Neuronal stem cell (in vitro differentiated cells): Measurements from ENCODE around the gene EXOC3.

Experiments used
- DNase-seq: peaks from one replicate; pipeline ENCODE4 v3.0.0-alpha.2; 2013; ENCODE audit warnings: low spot score
- H2AFZ ChIP-seq: one replicate; pipeline ENCODE4 v1.6.1; 2013; ENCODE audit warnings: mild to moderate bottlenecking, low read length, inconsistent platforms
- H2AK5ac ChIP-seq: 2 replicates; pipeline ENCODE4 v1.6.1; 2013; ENCODE audit warnings: low read depth, mild to moderate bottlenecking, inconsistent platforms, low read length, moderate library complexity, mixed read lengths
- H2BK120ac ChIP-seq: 2 replicates; pipeline ENCODE4 v1.6.1; 2013; ENCODE audit warnings: low read depth, mild to moderate bottlenecking, inconsistent platforms, low read length, moderate library complexity, mixed read lengths
- H2BK12ac ChIP-seq: one replicate; pipeline ENCODE4 v1.6.1; 2013; ENCODE audit warnings: low read length, inconsistent platforms
- H2BK15ac ChIP-seq: 2 replicates; pipeline ENCODE4 v1.6.1; 2013; ENCODE audit warnings: mild to moderate bottlenecking, low read length, inconsistent platforms, mixed read lengths
- H2BK5ac ChIP-seq: one replicate; pipeline ENCODE4 v1.6.1; 2013; ENCODE audit warnings: inconsistent platforms, mild to moderate bottlenecking, low read length, moderate library complexity
- H3K14ac ChIP-seq: one replicate; pipeline ENCODE4 v1.6.1; 2013; ENCODE audit warnings: low read length, inconsistent platforms
- H3K18ac ChIP-seq: 2 replicates; pipeline ENCODE4 v1.6.1; 2013; ENCODE audit warnings: low read length, inconsistent platforms
- H3K23ac ChIP-seq: 2 replicates; pipeline ENCODE4 v1.6.1; 2013; ENCODE audit warnings: low read depth, mild to moderate bottlenecking, mixed read lengths, low read length, inconsistent platforms; ENCODE audit not compliant: poor library complexity
- H3K27ac ChIP-seq: replicated peaks from 3 replicates; pipeline ENCODE4 v1.5.1; 2013; ENCODE audit warnings: low read length, inconsistent platforms
- H3K27me3 ChIP-seq, 3 experiments: 2 replicates each; pipeline ENCODE4 v1.6.1; 2013; ENCODE audit warnings: low read length in 3 of 3, mild to moderate bottlenecking in 2 of 3, inconsistent platforms in 1 of 3, low read depth in 1 of 3, mixed read lengths in 1 of 3, moderate library complexity in 1 of 3; ENCODE audit not compliant: control insufficient read depth in 3 of 3, insufficient read depth in 3 of 3
- H3K36me3 ChIP-seq, 2 donors: replicated peaks in 1 of 2; 2 replicates each; pipeline ENCODE4 v1.6.1; 2013; ENCODE audit warnings: low read length in 2 of 2; ENCODE audit not compliant: control insufficient read depth in 2 of 2, insufficient read depth in 2 of 2
- H3K4ac ChIP-seq: 2 replicates; pipeline ENCODE4 v1.6.1; 2013; ENCODE audit warnings: inconsistent platforms, mild to moderate bottlenecking, low read length, moderate library complexity
- H3K4me1 ChIP-seq, 2 donors: 1 replicate in 1 of 2; 2 replicates in 1 of 2; pipeline ENCODE4 v1.6.1; 2013; ENCODE audit warnings: low read length in 2 of 2, low read depth in 1 of 2; ENCODE audit not compliant: control insufficient read depth in 2 of 2, insufficient read depth in 1 of 2
- H3K4me2 ChIP-seq: one replicate; pipeline ENCODE4 v1.6.1; 2013; ENCODE audit warnings: mild to moderate bottlenecking, low read length, inconsistent platforms; ENCODE audit not compliant: insufficient read depth, poor library complexity, severe bottlenecking
- H3K4me3 ChIP-seq, 2 donors: 2 replicates each; pipeline ENCODE4 v1.5.1; 2013; ENCODE audit warnings: low read length in 2 of 2, mild to moderate bottlenecking in 2 of 2, inconsistent platforms in 1 of 2, moderate library complexity in 1 of 2
- H3K79me1 ChIP-seq: one replicate; pipeline ENCODE4 v1.6.1; 2013; ENCODE audit warnings: low read depth, mild to moderate bottlenecking, inconsistent platforms, low read length, moderate library complexity
- H3K9ac ChIP-seq: one replicate; pipeline ENCODE4 v1.6.1; 2013; ENCODE audit warnings: mild to moderate bottlenecking, low read depth, low read length, inconsistent platforms; ENCODE audit not compliant: poor library complexity
- H3K9me3 ChIP-seq, 2 donors: replicated peaks in 1 of 2; 2 replicates each; pipeline versions ENCODE3 to v1.6.1; 2013; ENCODE audit warnings: low read length in 2 of 2, mild to moderate bottlenecking in 2 of 2, inconsistent platforms in 1 of 2, low read depth in 1 of 2, mixed read lengths in 1 of 2, moderate library complexity in 1 of 2; ENCODE audit not compliant: control insufficient read depth in 2 of 2, insufficient read depth in 1 of 2
- H4K8ac ChIP-seq: one replicate; pipeline ENCODE4 v1.6.1; 2013; ENCODE audit warnings: low read depth, mild to moderate bottlenecking, inconsistent platforms, low read length, moderate library complexity
- H4K91ac ChIP-seq: one replicate; pipeline ENCODE4 v1.6.1; 2013; ENCODE audit warnings: low read length, low read depth, mild to moderate bottlenecking, inconsistent platforms; ENCODE audit not compliant: poor library complexity
- WGBS, 2 donors: extraction: QIAGEN DNeasy Blood & Tissue Kit; methylation state at CpG; one replicate each; pipeline ENCODE4 v1.1.7; 2013; ENCODE audit warnings: missing lambda C conversion rate in 2 of 2, mixed read lengths in 1 of 2; ENCODE audit not compliant: insufficient read length in 2 of 2, insufficient replicate concordance in 1 of 2; ENCODE audit errors: extremely low coverage in 2 of 2; 5-methylcytosine and 5-hydroxymethylcytosine counted together

Gene EXOC3

GRCh38 chr5:398475-399295, 44.3 kb upstream of the EXOC3 start:
- H3K14ac ChIP-seq, result peak overlapping the region; percentile 67
- no peaks in the 10 kb centered on the region for H3K27me3 ChIP-seq
- no peaks in the 10 kb centered on the region for H3K36me3 ChIP-seq
- no peak overlapping the region for H2AFZ ChIP-seq
- peak overlapping the region; percentile 99 for H2BK120ac ChIP-seq
- peaks cover 1% of the 10 kb centered on the region for H3K79me1 ChIP-seq
- peak overlapping the region; percentile 100 for H2BK12ac ChIP-seq
- peak overlapping the region; percentile 81 for H3K23ac ChIP-seq
- no peak overlapping the region for H3K4me2 ChIP-seq
- H3K27ac ChIP-seq, result no peak overlapping the region
- H3K4me3 ChIP-seq, result no peak overlapping the region
- no CpG with 5 or more reads among the region's 35 CpGs for WGBS, 2 donors
- H3K18ac ChIP-seq, result peak overlapping the region; percentile 98
- peak overlapping the region; percentile 21 for H3K9ac ChIP-seq
- peak overlapping the region; percentile 98 for H2AK5ac ChIP-seq
- H2BK5ac ChIP-seq, result peak overlapping the region; percentile 95
- H2BK15ac ChIP-seq, result peak overlapping the region; percentile 82
- peak overlapping the region; percentile 98 for H4K91ac ChIP-seq
- no peak for DNase-seq
- peaks cover 22 to 35% of the 10 kb centered on the region in 2 donors for H3K4me1 ChIP-seq
- no peak overlapping the region for H3K4ac ChIP-seq
- H4K8ac ChIP-seq, result no peak overlapping the region
- no peaks in the 10 kb centered on the region for H3K9me3 ChIP-seq

DNA sequence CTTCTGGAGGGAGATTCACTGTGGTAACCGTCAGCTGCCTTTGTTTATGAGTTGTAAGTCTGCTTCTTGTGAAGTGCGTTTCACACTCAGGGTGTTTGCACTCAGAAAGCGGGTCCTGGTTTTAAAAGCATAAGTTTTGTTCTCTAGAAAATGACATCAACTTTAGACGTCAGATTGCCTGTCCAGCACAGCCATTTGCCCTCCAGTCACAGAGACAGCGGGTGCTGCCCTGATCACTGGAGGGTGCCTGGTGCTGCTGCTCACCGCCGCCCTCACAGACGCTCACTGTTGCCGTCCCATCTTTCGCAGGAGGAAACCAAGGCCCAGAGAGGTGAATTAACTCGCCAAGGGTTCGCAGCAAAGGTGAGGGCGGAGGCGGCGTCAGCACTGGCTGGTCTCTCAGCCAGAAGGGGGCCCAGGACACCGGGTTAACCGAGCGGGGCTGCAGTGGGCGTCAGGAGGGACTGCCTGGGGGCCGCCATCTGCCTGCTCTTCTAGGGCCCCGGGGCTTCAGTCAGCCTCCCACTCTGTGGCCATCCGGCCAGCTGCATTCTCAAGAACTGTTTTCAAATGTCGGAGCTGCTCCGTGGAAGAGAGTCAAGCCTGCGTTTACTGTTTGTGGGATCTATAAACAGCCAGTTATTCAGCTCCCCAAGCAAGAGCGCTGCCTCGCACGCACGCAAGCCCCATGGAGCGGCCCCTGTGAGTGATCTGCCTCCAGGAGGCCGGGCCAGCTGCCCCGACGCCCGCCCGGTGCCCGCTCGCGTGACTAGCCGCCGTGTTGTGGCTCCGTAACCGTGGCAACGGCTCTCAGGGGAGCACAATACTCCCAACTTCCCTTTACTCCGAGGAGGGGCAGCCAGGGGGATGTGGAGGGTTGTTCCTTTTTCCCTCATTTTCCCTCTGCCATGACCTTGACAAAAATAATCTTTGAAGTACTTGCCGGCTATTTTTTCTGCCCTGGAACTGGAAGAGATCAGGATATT, 43.4 kb upstream of the EXOC3 start:
- peak overlapping the region; percentile 57 for H3K9ac ChIP-seq
- no peaks in the 10 kb centered on the region for H3K9me3 ChIP-seq
- H2BK15ac ChIP-seq, result peak overlapping the region; percentile 82
- peak overlapping the region; percentile 84 for H4K8ac ChIP-seq
- peak overlapping the region; percentile 98 for H2AK5ac ChIP-seq
- peak overlapping the region; percentile 98 for H4K91ac ChIP-seq
- H3K27me3 ChIP-seq, result no peaks in the 10 kb centered on the region
- no peaks in the 10 kb centered on the region for H3K36me3 ChIP-seq
- peaks cover 16 to 27% of the 10 kb centered on the region in 2 donors for H3K4me1 ChIP-seq
- peak overlapping the region; percentile 100 for H2BK12ac ChIP-seq
- peak overlapping the region; percentile 98 for H3K18ac ChIP-seq
- H2BK5ac ChIP-seq, result peak overlapping the region; percentile 35
- H2AFZ ChIP-seq, result peak overlapping the region; percentile 78
- H3K4me2 ChIP-seq, result no peak overlapping the region
- no peak overlapping the region for H3K4me3 ChIP-seq
- no peak overlapping the region for H3K23ac ChIP-seq
- H3K14ac ChIP-seq, result peak overlapping the region; percentile 47
- peak; percentile 80 for DNase-seq
- no peak overlapping the region for H3K27ac ChIP-seq
- peak overlapping the region; percentile 77 for H2BK120ac ChIP-seq
- no CpG with 5 or more reads among the region's 45 CpGs for WGBS, 2 donors
- no peak overlapping the region for H3K4ac ChIP-seq
- peaks cover under 1% of the 10 kb centered on the region for H3K79me1 ChIP-seq

GRCh38 chr5:400282-401145, 42.5 kb upstream of the EXOC3 start:
- H2BK15ac ChIP-seq, result peak overlapping the region; percentile 41
- no peak overlapping the region for H3K4me3 ChIP-seq
- H3K27me3 ChIP-seq, result no peaks in the 10 kb centered on the region
- H3K4ac ChIP-seq, result no peak overlapping the region
- peak overlapping the region; percentile 92 for H3K18ac ChIP-seq
- no peak for DNase-seq
- no peak overlapping the region for H3K4me2 ChIP-seq
- H3K9me3 ChIP-seq, result no peaks in the 10 kb centered on the region
- no peaks in the 10 kb centered on the region for H3K36me3 ChIP-seq
- WGBS, 2 donors, result no CpG with 5 or more reads among the region's 26 CpGs
- H2AK5ac ChIP-seq, result peak overlapping the region; percentile 98
- no peak overlapping the region for H3K9ac ChIP-seq
- no peak overlapping the region for H4K8ac ChIP-seq
- H2BK12ac ChIP-seq, result peak overlapping the region; percentile 99
- peak overlapping the region; percentile 25 for H3K14ac ChIP-seq
- no peak overlapping the region for H2BK5ac ChIP-seq
- H2AFZ ChIP-seq, result peak overlapping the region; percentile 78
- peak overlapping the region; percentile 88 for H2BK120ac ChIP-seq
- peak overlapping the region; percentile 12 for H4K91ac ChIP-seq
- peaks cover 14 to 18% of the 10 kb centered on the region in 2 donors for H3K4me1 ChIP-seq
- H3K79me1 ChIP-seq, result no peaks in the 10 kb centered on the region
- H3K27ac ChIP-seq, result no peak overlapping the region
- no peak overlapping the region for H3K23ac ChIP-seq
